A549 (cell line): ENCODE measurements around the gene KLF16. TPM values are rescaled to one million over a fixed set of nuclear protein-coding genes. Genes with fewer than 3 reads are reported as not detected.

ENCODE experiments used
- ATAC-seq, 2 experiments: fragments of 200-7000 bp in 1 of 2; fragments of >200 bp in 1 of 2; cut with Nextera tagmentation in 1 of 2; cut with Tn5 transposase in 1 of 2; 3 replicates each; pipeline versions ENCODE4 v1.8.0 to v1.9.1; 2018 to 2020; ENCODE audit warnings: mild to moderate bottlenecking in 1 of 2, moderate library complexity in 1 of 2
- CTCF ChIA-PET: fragments of 300-600 bp; sonication (Branson Sonifier 250); formaldehyde crosslinking; extraction: SDS; loops from one replicate; lab custom pipeline; 2021; ENCODE audit warnings: antibody characterized with exemption, inconsistent platforms; lab: Yijun Ruan, JAX
- POLR2A ChIA-PET: fragments of 350-600 bp; formaldehyde crosslinking; extraction: SDS; loops from one replicate; lab custom pipeline; 2021; ENCODE audit warnings: antibody characterized with exemption, inconsistent platforms; lab: Yijun Ruan, JAX
- DNase-seq, 2 experiments: peaks; one replicate each; pipeline versions ENCODE4 v3.0.0 to v3.0.0-alpha.2; 2011 to 2016; ENCODE audit warnings: low read depth in 1 of 2, low spot score in 1 of 2
- FAIRE-seq: peaks from 2 replicates; lab custom pipeline; 2011; peaks lifted over from hg19 to GRCh38; lab: Jason Lieb, UNC
- H3K27ac ChIP-seq, 2 experiments: fragments of >200 bp; sonication (Bioruptor Twin); formaldehyde crosslinking; 3 replicates each; pipeline ENCODE4 v1.5.1; 2016 to 2017
- H3K4me1 ChIP-seq: fragments of >200 bp; sonication (Bioruptor Twin); formaldehyde crosslinking; 3 replicates; pipeline ENCODE4 v1.6.1; 2016
- H3K4me2 ChIP-seq: fragments of >200 bp; sonication (Bioruptor Twin); formaldehyde crosslinking; 3 replicates; pipeline ENCODE4 v1.6.1; 2016
- H3K4me3 ChIP-seq: fragments of >200 bp; sonication (Bioruptor Twin); formaldehyde crosslinking; 3 replicates; pipeline ENCODE4 v1.5.1; 2016
- H3K9me3 ChIP-seq: fragments of >200 bp; sonication (Bioruptor Twin); formaldehyde crosslinking; 3 replicates; pipeline ENCODE4 v1.6.1; 2016
- ATOH8 ChIP-seq: fragments of 250-450 bp; sonication (Bioruptor Pico); IDR thresholded peaks from 2 replicates; pipeline ENCODE4 v1.5.0; 2020; ENCODE audit warnings: low read depth, mild to moderate bottlenecking, moderate library complexity
- BCL3 ChIP-seq: fragments of >200 bp; sonication (Bioruptor Twin); formaldehyde crosslinking; IDR thresholded peaks from 3 replicates; pipeline ENCODE4 v1.6.1; 2016
- BHLHE40 ChIP-seq: IDR thresholded peaks from 2 replicates; pipeline ENCODE4 v1.6.1; 2012; ENCODE audit warnings: low read depth, low read length, inconsistent platforms
- CBX2 ChIP-seq: fragments of 200-600 bp; sonication (generic); IDR thresholded peaks from 2 replicates; pipeline ENCODE4 v1.6.1; 2016; ENCODE audit warnings: low read depth, mild to moderate bottlenecking, borderline replicate concordance
- CBX8 ChIP-seq: fragments of 200-600 bp; sonication (generic); IDR thresholded peaks from 2 replicates; pipeline ENCODE4 v1.6.1; 2016
- CTCF ChIP-seq: fragments of >200 bp; sonication (Bioruptor Twin); formaldehyde crosslinking; IDR thresholded peaks from 3 replicates; pipeline ENCODE4 v1.5.1; 2016
- EHF ChIP-seq: fragments of 250-450 bp; sonication (Bioruptor Pico); IDR thresholded peaks from 2 replicates; pipeline ENCODE4 v1.5.0; 2020; ENCODE audit warnings: mild to moderate bottlenecking
- ELK1 ChIP-seq: fragments of 150-350 bp; IDR thresholded peaks from 2 replicates; pipeline ENCODE4 v1.6.1; 2014; ENCODE audit warnings: low read depth, mild to moderate bottlenecking, low read length
- ESRRA ChIP-seq: fragments of 150-350 bp; IDR thresholded peaks from 2 replicates; pipeline ENCODE4 v1.6.1; 2014; ENCODE audit warnings: mild to moderate bottlenecking, low read length, borderline replicate concordance
- FOSB ChIP-seq: fragments of 250-450 bp; sonication (Bioruptor Pico); IDR thresholded peaks from 2 replicates; pipeline ENCODE4 v1.5.0; 2020; ENCODE audit warnings: mild to moderate bottlenecking, moderate library complexity
- HES2 ChIP-seq: fragments of >200 bp; sonication (Bioruptor Twin); formaldehyde crosslinking; IDR thresholded peaks from 2 replicates; pipeline ENCODE4 v1.6.1; 2016
- HMGXB4 ChIP-seq: fragments of 250-450 bp; sonication (Bioruptor Pico); IDR thresholded peaks from 2 replicates; pipeline ENCODE4 v1.5.0; 2021; ENCODE audit warnings: mild to moderate bottlenecking, moderate library complexity, borderline replicate concordance
- HOXA7 ChIP-seq: fragments of 250-450 bp; sonication (Bioruptor Pico); IDR thresholded peaks from 2 replicates; pipeline ENCODE4 v1.5.0; 2020; ENCODE audit warnings: mild to moderate bottlenecking, moderate library complexity
- JUNB ChIP-seq: fragments of >200 bp; sonication (Bioruptor Twin); formaldehyde crosslinking; IDR thresholded peaks from 2 replicates; pipeline ENCODE4 v1.6.1; 2016
- KDM1A ChIP-seq: fragments of 200-600 bp; sonication (generic); IDR thresholded peaks from 2 replicates; pipeline ENCODE4 v1.6.1; 2016; ENCODE audit warnings: low read depth, mild to moderate bottlenecking
- MAZ ChIP-seq: fragments of 150-350 bp; IDR thresholded peaks from 2 replicates; pipeline ENCODE4 v1.6.1; 2014; ENCODE audit warnings: antibody characterized with exemption, low read depth, low read length, borderline replicate concordance
- NR3C1 ChIP-seq: fragments of >200 bp; sonication (Bioruptor Twin); formaldehyde crosslinking; IDR thresholded peaks from 3 replicates; pipeline ENCODE4 v1.6.1; 2017
- PBX3 ChIP-seq: IDR thresholded peaks from 2 replicates; pipeline ENCODE4 v1.6.1; 2012
- RAD21 ChIP-seq, 2 experiments: fragments of >200 bp in 1 of 2; sonication (Bioruptor Twin) in 1 of 2; formaldehyde crosslinking in 1 of 2; IDR thresholded peaks in 1 of 2; conservative IDR thresholded peaks in 1 of 2; 2 replicates in 1 of 2; 3 replicates in 1 of 2; pipeline ENCODE4 v1.6.1; 2012 to 2018; ENCODE audit warnings: inconsistent platforms in 1 of 2
- RFX5 ChIP-seq: fragments of 450-650 bp; IDR thresholded peaks from 2 replicates; pipeline ENCODE4 v1.7.1; 2014; ENCODE audit warnings: antibody characterized with exemption, mild to moderate bottlenecking, moderate library complexity
- TFCP2L1 ChIP-seq: fragments of 250-450 bp; sonication (Bioruptor Pico); IDR thresholded peaks from 2 replicates; pipeline ENCODE4 v1.5.0; 2021; ENCODE audit warnings: mild to moderate bottlenecking
- ZC3H11A ChIP-seq: fragments of 450-650 bp; IDR thresholded peaks from 2 replicates; pipeline ENCODE4 v1.6.1; 2014; ENCODE audit warnings: antibody characterized with exemption, mild to moderate bottlenecking
- WGBS: methylation state at CpG from one replicate; pipeline ENCODE4 v1.1.6; 2017; ENCODE audit errors: missing lambda C conversion rate; 5-methylcytosine and 5-hydroxymethylcytosine counted together
- polyA plus RNA-seq, 4 experiments: library from polyadenylated mRNA; depleted of rRNA in 3 of 4; stranded (reverse); fragments of >200 nt; fragmentation: RNase III in 1 of 4; extraction: RNeasy Plus Mini Kit Qiagen cat#74134 plus additional on column Dnase treatment in 1 of 4; gene quantifications; 2 replicates in 3 of 4; 3 replicates in 1 of 4; pipeline ENCODE4 v1.2.3, GENCODE V29; 2011 to 2017

KLF16 gene
- polyA plus RNA-seq, 2 of the 4 experiments (the other 2 are of a cell fraction), result 5.8 to 25.7 TPM

GRCh38 chr19:1837625-1838105 is 25.7 kb downstream of the KLF16 start:
- peak; percentile 32 to 77; a peak in 5 of 6 replicates for ATAC-seq
- 19% methylated on average over 10 of the region's 23 CpGs for WGBS
- 0 out of 6 replicates have a peak overlapping the region, but pooled peaks of 1 of the 2 experiments have one; percentile 13 for H3K27ac ChIP-seq
- TF ChIP-seq BHLHE40 (no peak), CTCF (peak; percentile 64), RAD21 (conservative IDR thresholded peaks at IDR 0.05 in 1 of 2, IDR thresholded peaks at IDR 0.05 in 1 of 2) (0 out of 5 replicates have a peak, but pooled peaks have one; percentile 7 to 15)
- POLR2A ChIA-PET, result interaction anchor here (0.6 kb wide), 1 partner anchor 9 kb away, joined by 3 read pairs; no protein-coding TSS in a partner anchor
- H3K4me3 ChIP-seq, result no peak overlapping the region
- H3K9me3 ChIP-seq, result no peaks in the 10 kb centered on the region
- CTCF ChIA-PET, result interaction anchor here (0.6 to 14.0 kb wide), 17 partner anchors 9 to 503 kb away, joined by 3 to 212 read pairs (median 3); no protein-coding TSS in a partner anchor
- peak in 1 of 2 experiments; percentile 64 for DNase-seq
- FAIRE-seq, result no peak
- peak overlapping the region; percentile 34; the same call in 2 of the 3 replicates for H3K4me2 ChIP-seq
- H3K4me1 ChIP-seq, result no peaks in the 10 kb centered on the region

GRCh38 chr19:1837222-1837565 is 26.2 kb downstream of the KLF16 start:
- Histone ChIP-seq H3K9me3 (no peaks in the 10 kb centered on the region), H3K4me1 (no peaks in the 10 kb centered on the region), H3K4me3 (no peak overlapping the region), H3K4me2 (no peak overlapping the region; the same call in 2 of the 3 replicates), H3K27ac (no peak overlapping the region)
- no peak for FAIRE-seq
- POLR2A ChIA-PET, result interaction anchor here (0.6 kb wide), 1 partner anchor 9 kb away, joined by 3 read pairs; no protein-coding TSS in a partner anchor
- WGBS, result 76% methylated on average over 6 of the region's 11 CpGs
- no peak for DNase-seq
- CTCF ChIA-PET, result interaction anchor here (0.6 to 14.0 kb wide), 17 partner anchors 9 to 502 kb away, joined by 3 to 212 read pairs (median 3); no protein-coding TSS in a partner anchor
- ATAC-seq, result no peak
- no peak for TF ChIP-seq EHF
- TF ChIP-seq PBX3, result no peak
- no peak for TF ChIP-seq NR3C1
- TF ChIP-seq BCL3, result no peak
- no peak for TF ChIP-seq ATOH8 (CRISPR knock-in tag)
- no peak for TF ChIP-seq JUNB
- no peak for TF ChIP-seq CBX8
- TF ChIP-seq BHLHE40, result no peak
- no peak for TF ChIP-seq HOXA7
- no peak for TF ChIP-seq ESRRA
- no peak for TF ChIP-seq RAD21 (conservative IDR thresholded peaks at IDR 0.05 in 1 of 2, IDR thresholded peaks at IDR 0.05 in 1 of 2)
- TF ChIP-seq RFX5, result no peak
- no peak for TF ChIP-seq FOSB (CRISPR knock-in tag)
- no peak for TF ChIP-seq ZC3H11A

- H3K4me3 ChIP-seq, result no peak overlapping the region
- ChIA-PET POLR2A (no interaction called here), CTCF (interaction anchor here (0.5 to 14.0 kb wide), 16 partner anchors 10 to 502 kb away, joined by 3 to 212 read pairs (median 4); no protein-coding TSS in a partner anchor)
- FAIRE-seq, result no peak
- no peaks in the 10 kb centered on the region for H3K4me1 ChIP-seq
- H3K9me3 ChIP-seq, result no peaks in the 10 kb centered on the region
- ATAC-seq, result no peak
- WGBS, result 90% methylated on average over 19 of the region's 31 CpGs
- no peak overlapping the region for H3K4me2 ChIP-seq
- H3K27ac ChIP-seq, result no peak overlapping the region
- no peak for DNase-seq
- TF ChIP-seq CBX2 (no peak), ZC3H11A (no peak), MAZ (no peak), NR3C1 (no peak), TFCP2L1 (no peak), KDM1A (no peak), ELK1 (no peak), HES2 (no peak), HOXA7 (no peak), HMGXB4 (no peak), FOSB (CRISPR knock-in tag) (no peak), BHLHE40 (no peak)
Measured at GRCh38 chr19:1836458-1837221, 26.7 kb downstream of the KLF16 start.
